HL-60 (cell line): ENCODE measurements around the gene DOCK9.

ENCODE experiments used
- DNase-seq, 2 experiments: peaks; one replicate each; pipeline ENCODE4 v3.0.0-alpha.2; 2010 to 2020; ENCODE audit warnings: low read depth in 1 of 2, low spot score in 1 of 2
- H3K27ac ChIP-seq: fragments of 250-450 bp; sonication (Bioruptor Pico); replicated peaks from 2 replicates; pipeline ENCODE4 v1.5.1; 2020; ENCODE audit warnings: mild to moderate bottlenecking, moderate library complexity
- H3K27me3 ChIP-seq: fragments of 250-450 bp; sonication (Bioruptor Pico); 2 replicates; pipeline ENCODE4 v1.5.1; 2021; ENCODE audit warnings: mild to moderate bottlenecking, moderate library complexity; ENCODE audit not compliant: insufficient read depth, poor library complexity, severe bottlenecking
- H3K4me3 ChIP-seq: replicated peaks from 2 replicates; pipeline ENCODE4 v1.5.1; 2011; ENCODE audit warnings: mild to moderate bottlenecking, control low read depth, low read length; ENCODE audit not compliant: insufficient read depth
- GABPA ChIP-seq: IDR thresholded peaks from 2 replicates; pipeline ENCODE4 v1.6.1; 2012; ENCODE audit warnings: low read depth
- POLR2AphosphoS5 ChIP-seq: IDR thresholded peaks from 2 replicates; pipeline ENCODE4 v1.6.1; 2012; ENCODE audit warnings: low read depth
- SPI1 ChIP-seq: IDR thresholded peaks from 2 replicates; pipeline ENCODE4 v1.6.1; 2012; ENCODE audit warnings: low read depth, mild to moderate bottlenecking, borderline replicate concordance
- TF ChIP-seq, protein P1 (sequence below): IDR thresholded peaks from one replicate; pipeline ENCODE4 v1.5.1; 2011; ENCODE audit warnings: low read length, control low read depth, inconsistent platforms; ENCODE audit not compliant: insufficient read depth
- TF ChIP-seq, protein P2 (sequence below): IDR thresholded peaks from 2 replicates; pipeline ENCODE4 v1.6.1; 2012; ENCODE audit warnings: low read depth; ENCODE audit not compliant: insufficient replicate concordance

The DOCK9 gene

DNA sequence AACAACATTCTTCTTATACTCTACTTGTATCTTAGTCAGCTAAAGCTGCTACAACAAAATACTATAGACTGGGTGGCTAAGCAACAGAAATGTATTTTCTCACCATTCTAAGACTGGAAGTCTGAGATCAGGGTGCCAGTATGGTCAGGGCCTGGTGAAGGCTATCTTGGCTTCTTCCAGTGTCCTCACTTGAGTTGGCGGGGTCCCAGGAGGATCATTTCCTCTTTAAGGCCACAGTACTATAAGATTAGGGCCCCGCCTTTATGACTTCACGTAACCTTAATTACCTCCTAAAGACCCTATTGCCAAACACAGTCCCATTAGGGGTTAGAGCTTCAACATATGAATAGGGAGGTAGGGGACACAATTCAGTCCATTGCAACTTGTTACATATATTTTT is 30.7 kb upstream of the DOCK9 start:
- Histone ChIP-seq H3K27me3 (peaks cover 27% of the 10 kb centered on the region), H3K27ac (no peak overlapping the region), H3K4me3 (no peak overlapping the region)
- no peak for DNase-seq
- TF ChIP-seq GABPA (no peak), SPI1 (no peak), POLR2AphosphoS5 (no peak)
- TF ChIP-seq, protein P1, sequence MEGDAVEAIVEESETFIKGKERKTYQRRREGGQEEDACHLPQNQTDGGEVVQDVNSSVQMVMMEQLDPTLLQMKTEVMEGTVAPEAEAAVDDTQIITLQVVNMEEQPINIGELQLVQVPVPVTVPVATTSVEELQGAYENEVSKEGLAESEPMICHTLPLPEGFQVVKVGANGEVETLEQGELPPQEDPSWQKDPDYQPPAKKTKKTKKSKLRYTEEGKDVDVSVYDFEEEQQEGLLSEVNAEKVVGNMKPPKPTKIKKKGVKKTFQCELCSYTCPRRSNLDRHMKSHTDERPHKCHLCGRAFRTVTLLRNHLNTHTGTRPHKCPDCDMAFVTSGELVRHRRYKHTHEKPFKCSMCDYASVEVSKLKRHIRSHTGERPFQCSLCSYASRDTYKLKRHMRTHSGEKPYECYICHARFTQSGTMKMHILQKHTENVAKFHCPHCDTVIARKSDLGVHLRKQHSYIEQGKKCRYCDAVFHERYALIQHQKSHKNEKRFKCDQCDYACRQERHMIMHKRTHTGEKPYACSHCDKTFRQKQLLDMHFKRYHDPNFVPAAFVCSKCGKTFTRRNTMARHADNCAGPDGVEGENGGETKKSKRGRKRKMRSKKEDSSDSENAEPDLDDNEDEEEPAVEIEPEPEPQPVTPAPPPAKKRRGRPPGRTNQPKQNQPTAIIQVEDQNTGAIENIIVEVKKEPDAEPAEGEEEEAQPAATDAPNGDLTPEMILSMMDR = no peak
- TF ChIP-seq, protein P2, sequence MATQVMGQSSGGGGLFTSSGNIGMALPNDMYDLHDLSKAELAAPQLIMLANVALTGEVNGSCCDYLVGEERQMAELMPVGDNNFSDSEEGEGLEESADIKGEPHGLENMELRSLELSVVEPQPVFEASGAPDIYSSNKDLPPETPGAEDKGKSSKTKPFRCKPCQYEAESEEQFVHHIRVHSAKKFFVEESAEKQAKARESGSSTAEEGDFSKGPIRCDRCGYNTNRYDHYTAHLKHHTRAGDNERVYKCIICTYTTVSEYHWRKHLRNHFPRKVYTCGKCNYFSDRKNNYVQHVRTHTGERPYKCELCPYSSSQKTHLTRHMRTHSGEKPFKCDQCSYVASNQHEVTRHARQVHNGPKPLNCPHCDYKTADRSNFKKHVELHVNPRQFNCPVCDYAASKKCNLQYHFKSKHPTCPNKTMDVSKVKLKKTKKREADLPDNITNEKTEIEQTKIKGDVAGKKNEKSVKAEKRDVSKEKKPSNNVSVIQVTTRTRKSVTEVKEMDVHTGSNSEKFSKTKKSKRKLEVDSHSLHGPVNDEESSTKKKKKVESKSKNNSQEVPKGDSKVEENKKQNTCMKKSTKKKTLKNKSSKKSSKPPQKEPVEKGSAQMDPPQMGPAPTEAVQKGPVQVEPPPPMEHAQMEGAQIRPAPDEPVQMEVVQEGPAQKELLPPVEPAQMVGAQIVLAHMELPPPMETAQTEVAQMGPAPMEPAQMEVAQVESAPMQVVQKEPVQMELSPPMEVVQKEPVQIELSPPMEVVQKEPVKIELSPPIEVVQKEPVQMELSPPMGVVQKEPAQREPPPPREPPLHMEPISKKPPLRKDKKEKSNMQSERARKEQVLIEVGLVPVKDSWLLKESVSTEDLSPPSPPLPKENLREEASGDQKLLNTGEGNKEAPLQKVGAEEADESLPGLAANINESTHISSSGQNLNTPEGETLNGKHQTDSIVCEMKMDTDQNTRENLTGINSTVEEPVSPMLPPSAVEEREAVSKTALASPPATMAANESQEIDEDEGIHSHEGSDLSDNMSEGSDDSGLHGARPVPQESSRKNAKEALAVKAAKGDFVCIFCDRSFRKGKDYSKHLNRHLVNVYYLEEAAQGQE = no peak

DNA sequence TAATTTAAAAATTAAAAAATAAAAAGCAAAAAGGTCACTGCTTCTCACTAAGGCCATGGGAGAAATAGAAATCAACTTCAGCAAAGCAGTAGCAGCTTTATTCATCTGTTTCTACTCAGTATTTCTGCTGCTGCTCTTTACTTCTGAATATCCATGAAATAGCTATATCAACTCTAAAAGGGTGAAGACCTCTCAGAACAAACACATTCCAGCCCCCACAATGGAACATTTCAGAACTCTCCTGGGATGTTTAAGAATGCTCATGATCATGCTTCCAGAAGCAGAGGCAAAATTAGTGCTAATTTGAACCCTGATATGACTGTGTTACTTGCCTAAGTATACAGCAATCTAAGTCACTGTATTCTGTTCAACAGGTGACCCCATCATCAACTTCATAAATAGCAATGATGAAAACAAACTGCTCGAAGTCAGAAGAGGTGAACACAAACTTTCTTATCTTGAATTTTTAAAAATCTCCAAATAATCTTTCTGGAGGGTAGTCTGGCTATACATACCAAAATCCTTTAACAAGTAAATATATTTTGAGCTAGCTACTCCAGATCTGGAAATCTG is 29.6 kb upstream of the DOCK9 start:
- DNase-seq = no peak
- Histone ChIP-seq H3K27ac (no peak overlapping the region), H3K27me3 (peaks cover 34% of the 10 kb centered on the region), H3K4me3 (no peak overlapping the region)
- TF ChIP-seq, protein P1 = no peak
- TF ChIP-seq SPI1 (no peak), GABPA (no peak), POLR2AphosphoS5 (no peak)
- TF ChIP-seq, protein P2 = no peak

DNA sequence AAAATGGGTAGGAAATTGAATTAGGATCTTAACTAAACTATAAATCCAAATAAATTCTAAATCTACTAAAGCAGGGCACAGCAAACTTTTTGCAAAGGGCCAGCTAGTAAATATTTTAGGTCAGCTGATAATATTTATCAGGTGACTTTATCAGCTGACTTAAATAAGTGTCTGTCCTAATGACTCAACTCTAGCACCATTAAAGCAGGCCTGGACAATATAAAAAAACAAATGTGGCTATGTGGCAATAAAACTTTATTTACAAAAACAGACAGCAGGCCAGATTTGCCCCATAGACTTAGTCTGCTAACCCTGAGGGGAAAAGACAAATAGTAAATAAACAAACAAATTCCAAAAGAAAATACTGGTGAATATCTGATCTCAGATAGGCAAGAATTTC is 27.7 kb upstream of the DOCK9 start:
- no peak for TF ChIP-seq POLR2AphosphoS5
- TF ChIP-seq, protein P2 = no peak
- TF ChIP-seq, protein P1 = no peak
- Histone ChIP-seq H3K4me3 (no peak overlapping the region), H3K27me3 (peaks cover 42% of the 10 kb centered on the region), H3K27ac (no peak overlapping the region)
- DNase-seq = no peak
